Activated T-helper 9 cell treated with anti-CD3 and anti-CD28 coated beads, Interleukin-2, amount 50 U/mL, for 16 hours (primary cell): ENCODE measurements around the gene HYCC1.
"Not testable (repeated sequence)": the region's sequence is repeated elsewhere in the genome, so short reads cannot be mapped to it uniquely, and the experiment has no call there.

ENCODE experiments used
- DNase-seq: peaks from one replicate; pipeline ENCODE4 v3.0.0-alpha.2; 2020; ENCODE audit warnings: low read depth

HYCC1 gene

DNA sequence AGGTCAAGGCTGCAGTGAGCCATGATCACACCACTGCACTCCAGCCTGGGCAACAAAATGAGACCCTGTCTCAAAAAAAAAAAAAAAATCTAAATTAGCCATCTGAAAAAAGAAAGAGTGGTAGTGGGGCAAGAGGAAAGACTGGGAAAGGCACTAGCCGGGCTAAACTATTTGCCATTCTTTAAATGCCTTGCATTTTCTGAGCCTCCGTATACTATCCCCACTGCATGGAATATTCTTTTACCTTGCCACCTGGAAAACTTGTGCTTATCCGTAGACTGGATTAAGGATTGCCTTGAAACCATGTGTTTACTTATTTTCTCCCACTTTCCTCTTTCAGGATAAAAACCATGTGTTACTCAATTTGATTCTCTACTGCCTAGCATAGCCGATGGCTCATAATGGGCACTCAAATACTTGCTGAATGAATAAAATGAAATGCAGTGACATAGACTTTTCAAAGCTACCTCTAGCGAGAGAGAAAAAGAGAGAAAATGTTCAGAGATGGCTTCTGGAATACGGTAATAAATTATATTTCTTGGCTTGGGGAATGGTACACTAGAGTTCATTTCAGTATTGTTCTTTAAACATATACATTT is 30.6 kb downstream of the HYCC1 start:
- no peak for DNase-seq

DNA sequence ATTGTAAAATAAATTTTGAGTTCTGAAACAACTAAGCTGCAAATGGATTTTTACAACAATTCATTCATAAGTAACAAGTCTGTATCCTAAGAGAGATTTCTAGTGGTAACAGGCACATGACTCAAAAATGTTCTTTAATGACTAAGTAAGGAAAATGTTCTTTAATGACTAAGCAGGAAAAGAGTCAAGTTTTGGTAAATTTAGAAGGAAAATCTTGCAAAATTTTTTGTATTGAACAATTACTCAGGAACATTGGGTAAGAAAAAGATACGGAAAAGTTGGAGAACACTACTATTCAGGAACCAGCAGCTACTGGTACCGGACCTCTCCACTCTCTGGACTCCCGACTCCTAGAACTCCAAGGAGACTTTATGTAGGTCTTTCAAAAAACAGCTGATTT is 33.5 kb downstream of the HYCC1 start:
- no peak for DNase-seq

DNA sequence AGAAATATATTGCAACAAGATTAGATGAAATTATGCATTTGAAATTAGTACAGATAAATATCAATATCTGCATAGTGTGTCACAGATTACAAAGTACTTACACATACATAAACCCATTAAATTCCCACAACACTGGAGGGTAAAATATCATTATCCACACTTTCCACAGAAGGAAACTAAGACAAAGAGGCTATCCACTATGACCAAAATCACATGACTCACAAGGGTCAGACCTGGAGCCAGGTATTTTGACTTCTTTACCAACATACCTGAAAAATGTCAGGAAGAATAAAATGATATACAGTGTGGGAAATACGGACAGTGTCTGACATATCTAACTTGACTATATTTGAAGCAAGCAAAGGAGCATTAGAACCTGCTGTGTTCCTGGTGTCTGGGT is 34.1 kb downstream of the HYCC1 start:
- DNase-seq, result no peak

DNA sequence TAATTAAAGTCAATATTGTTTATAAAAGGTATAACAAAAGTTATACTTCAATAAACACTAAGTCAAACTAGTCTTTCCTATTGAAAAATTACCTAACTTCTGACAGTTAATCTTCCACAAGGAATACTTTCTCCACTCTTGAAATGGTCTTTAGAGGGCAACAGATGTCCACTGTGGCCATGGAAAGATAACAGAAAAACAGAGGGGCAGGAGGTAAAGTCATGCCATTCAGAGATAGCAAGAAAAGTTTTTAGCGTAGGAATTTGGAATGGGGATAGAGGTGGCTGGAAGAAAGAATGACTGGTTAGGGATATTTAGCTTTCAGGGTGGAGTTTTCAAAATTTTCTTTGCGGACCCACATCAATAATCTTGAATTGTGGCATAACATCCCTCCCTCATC is 34.7 kb downstream of the HYCC1 start:
- DNase-seq, result no peak

DNA sequence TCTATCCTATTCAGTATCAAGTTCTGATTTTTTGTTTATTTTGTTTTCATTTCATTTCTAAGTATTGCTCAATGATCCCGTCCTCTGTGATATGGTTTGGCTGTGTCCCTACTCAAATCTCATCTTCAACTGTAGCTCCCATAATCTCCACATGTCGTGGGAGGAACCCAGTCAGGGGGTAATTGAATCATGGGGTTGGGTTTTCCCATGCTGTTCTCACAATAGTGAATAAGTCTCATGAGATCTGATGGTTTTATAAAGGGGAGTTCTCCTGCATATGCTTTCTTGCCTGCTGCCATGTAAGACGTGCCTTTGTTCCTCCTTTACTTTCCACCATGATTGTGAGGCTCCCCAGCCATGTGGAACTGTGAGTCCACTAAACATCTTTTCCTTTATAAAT is 39.3 kb downstream of the HYCC1 start:
- not testable (repeated sequence) for DNase-seq

DNA sequence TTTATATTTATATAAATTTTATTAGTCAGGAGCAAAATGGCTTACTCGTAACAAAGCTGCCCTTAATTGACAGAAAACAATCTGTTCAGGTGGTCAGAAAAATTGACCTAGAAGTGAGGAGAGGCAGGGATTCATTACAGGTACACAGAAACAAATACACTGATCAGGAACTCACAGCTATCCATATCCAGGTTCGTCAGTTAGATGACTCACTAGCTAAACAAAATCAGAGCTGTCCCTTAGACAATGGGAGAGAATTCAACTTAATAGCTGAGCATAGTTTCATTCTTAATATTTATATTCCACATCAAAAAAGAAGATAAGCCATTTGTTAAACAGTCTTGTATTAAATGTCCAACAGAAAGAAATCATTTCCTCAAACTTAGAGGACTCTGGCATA is 41.7 kb downstream of the HYCC1 start:
- no peak for DNase-seq

DNA sequence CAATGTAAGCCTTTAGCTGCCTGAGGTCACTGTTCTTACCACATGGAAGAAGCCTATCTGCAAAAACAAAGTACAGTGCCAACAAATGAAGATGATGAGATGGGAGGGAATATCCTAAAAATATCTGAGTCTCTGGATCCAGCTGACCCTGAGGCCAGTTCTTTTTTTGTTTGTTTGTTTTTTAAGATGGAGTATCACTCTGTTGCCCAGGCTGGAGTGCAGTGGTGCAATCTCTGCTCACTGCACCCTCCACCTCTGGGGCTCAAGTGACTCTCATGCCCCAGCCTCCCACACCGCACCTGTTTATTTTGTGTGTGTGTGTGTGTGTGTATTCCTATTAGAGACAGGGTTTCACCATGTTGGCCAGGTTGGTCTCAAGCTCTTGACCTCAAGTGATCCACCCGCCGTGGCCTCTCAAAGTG is 44.9 kb downstream of the HYCC1 start:
- DNase-seq, result no peak
